K562 (cell line): ENCODE results near the gene JPH4.

Source experiments
- ARID3A ChIP-seq: IDR thresholded peaks from 2 replicates; pipeline ENCODE4 v1.6.1; 2012; ENCODE audit warnings: low read depth, low read length, improper control_type of control experiment, borderline replicate concordance
- CTCF ChIP-seq, 3 experiments: IDR thresholded peaks in 2 of 3; conservative IDR thresholded peaks in 1 of 3; 2 replicates each; pipeline ENCODE4 v1.5.1; 2011 to 2012; ENCODE audit warnings: low read length in 3 of 3, mild to moderate bottlenecking in 3 of 3, control low read depth in 2 of 3, improper control_type of control experiment in 1 of 3, inconsistent platforms in 1 of 3, low read depth in 1 of 3, mixed read lengths in 1 of 3, moderate library complexity in 1 of 3; ENCODE audit not compliant: insufficient read depth in 2 of 3
- ELF4 ChIP-seq: fragments of 450-650 bp; formaldehyde crosslinking; IDR thresholded peaks from 2 replicates; pipeline ENCODE4 v1.4.0; 2022; ENCODE audit warnings: missing genetic modification characterization
- EZH2 ChIP-seq: IDR thresholded peaks from 2 replicates; pipeline ENCODE4 v1.6.1; 2012; ENCODE audit warnings: low read depth, mild to moderate bottlenecking, inconsistent platforms, low read length, borderline replicate concordance
- FOXM1 ChIP-seq, 2 experiments: fragments of 450-650 bp in 1 of 2; sonication (generic) in 1 of 2; formaldehyde crosslinking in 1 of 2; IDR thresholded peaks; 2 replicates each; pipeline versions ENCODE4 v1.6.1 to v1.9.0; 2017 to 2022; ENCODE audit warnings: low read depth in 2 of 2, mild to moderate bottlenecking in 2 of 2, missing genetic modification reagents in 1 of 2, moderate library complexity in 1 of 2
- MYC ChIP-seq, 2 experiments: fragments of 250-450 bp in 1 of 2; sonication (Bioruptor Pico) in 1 of 2; IDR thresholded peaks; 2 replicates each; pipeline versions ENCODE4 v1.5.1 to v1.6.1; 2012 to 2021; ENCODE audit warnings: low read depth in 2 of 2, borderline replicate concordance in 1 of 2, improper control_type of control experiment in 1 of 2, low read length in 1 of 2, mild to moderate bottlenecking in 1 of 2, moderate library complexity in 1 of 2
- SAFB2 ChIP-seq: fragments of 200-400 bp; formaldehyde crosslinking; IDR thresholded peaks from 2 replicates; pipeline ENCODE4 v1.6.1; 2018; ENCODE audit warnings: borderline replicate concordance, low read length, low read depth, moderate library complexity; ENCODE audit not compliant: severe bottlenecking
- SP1 ChIP-seq: sonication (generic); formaldehyde crosslinking; IDR thresholded peaks from 2 replicates; pipeline ENCODE4 v1.8.1; 2022; ENCODE audit warnings: mild to moderate bottlenecking, missing genetic modification reagents
- ZFX ChIP-seq: sonication (generic); formaldehyde crosslinking; IDR thresholded peaks from 2 replicates; pipeline ENCODE4 v1.8.0; 2022; ENCODE audit warnings: mild to moderate bottlenecking, missing genetic modification reagents, moderate library complexity
- ZNF224 ChIP-seq: sonication (generic); formaldehyde crosslinking; IDR thresholded peaks from 2 replicates; pipeline ENCODE4 v1.8.0; 2022; ENCODE audit warnings: mild to moderate bottlenecking, missing genetic modification reagents
- ZNF3 ChIP-seq: fragments of 250-450 bp; sonication (Bioruptor Pico); IDR thresholded peaks from 2 replicates; pipeline ENCODE4 v1.5.0; 2021; ENCODE audit warnings: mild to moderate bottlenecking, moderate library complexity
- ZNF76 ChIP-seq: fragments of 250-450 bp; sonication (Bioruptor Pico); IDR thresholded peaks from 2 replicates; pipeline ENCODE4 v1.4.0; 2020; ENCODE audit warnings: mild to moderate bottlenecking, moderate library complexity, borderline replicate concordance

DNA sequence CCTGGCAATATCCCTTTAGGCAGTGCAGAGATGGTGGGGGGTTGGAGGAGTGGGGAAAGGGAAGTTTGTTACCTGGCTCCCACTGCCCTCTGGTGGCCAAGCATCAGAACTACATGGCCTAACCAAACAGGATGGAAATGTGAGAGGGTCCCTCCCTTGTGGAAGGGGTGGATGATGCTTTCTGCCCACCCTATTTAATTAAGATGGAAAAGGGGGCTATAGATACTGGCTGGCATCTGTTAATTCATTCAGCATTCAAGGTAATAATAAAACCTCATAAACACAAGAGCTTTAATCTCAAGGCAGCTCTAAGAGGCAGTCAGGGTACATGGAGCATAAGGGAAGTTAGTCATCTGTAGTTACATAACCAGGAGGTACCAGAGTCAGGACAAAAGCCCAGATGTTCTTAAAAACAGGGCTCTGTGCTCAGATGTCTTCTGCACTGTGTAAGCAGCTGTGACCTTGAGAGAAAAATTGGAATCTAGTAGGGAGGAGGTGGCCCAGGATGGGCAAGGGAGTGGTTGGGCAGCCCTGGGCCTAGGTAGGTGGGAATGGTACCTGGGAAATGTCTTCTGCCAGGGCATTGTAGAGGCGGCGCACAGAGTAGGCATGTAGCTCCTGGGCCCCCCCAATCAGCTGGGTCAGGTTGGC lies 15.6 kb downstream of the JPH4 start:
- TF ChIP-seq SAFB2 (no peak), ZFX (no peak), ARID3A (no peak), EZH2 (no peak), MYC (IDR thresholded peaks at IDR 0.05; ENCODE audit: low read depth, low read length) (no peak), MYC (CRISPR knock-in tag; IDR thresholded peaks at IDR 0.05; ENCODE audit: borderline replicate concordance, low read depth) (no peak), CTCF (IDR thresholded peaks at IDR 0.05 in 2 of 3, conservative IDR thresholded peaks at IDR 0.05 in 1 of 3; ENCODE audit: insufficient read depth in 2 of 3, low read depth in 1 of 3, low read length in 3 of 3) (peak; percentile 74 to 83 (median 74)), ZNF224 (no peak), ZNF76 (CRISPR knock-in tag) (no peak), SP1 (no peak), ELF4 (CRISPR knock-in tag) (no peak), FOXM1 (IDR thresholded peaks at IDR 0.05; ENCODE audit: low read depth) (no peak), FOXM1 (CRISPR knock-in tag; IDR thresholded peaks at IDR 0.05; ENCODE audit: low read depth) (no peak), ZNF3 (CRISPR knock-in tag) (no peak)
